Kidney (tissue), 14 donors: Measurements from ENCODE around the gene NFE2L2. TPM values are rescaled to one million over a fixed set of nuclear protein-coding genes. Genes with fewer than 3 reads are reported as not detected.

ENCODE experiments used
- DNase-seq, 5 donors: peaks; one replicate each; pipeline ENCODE4 v3.0.0-alpha.2; 2013 to 2020
- FAIRE-seq: peaks from 2 replicates; lab custom pipeline; 2012; peaks lifted over from hg19 to GRCh38; lab: Jason Lieb, UNC
- H3K27ac ChIP-seq, 2 donors: one replicate each; pipeline ENCODE4 v1.7.0; 2013; ENCODE audit warnings: low read depth in 2 of 2, low read length in 2 of 2, inconsistent platforms in 1 of 2
- H3K27me3 ChIP-seq: one replicate; pipeline ENCODE4 v1.7.1; 2013; ENCODE audit warnings: low read length, inconsistent platforms; ENCODE audit not compliant: control insufficient read depth, insufficient read depth
- H3K36me3 ChIP-seq, 3 donors: one replicate each; pipeline versions ENCODE4 v1.7.0 to v1.7.1; 2013; ENCODE audit warnings: low read length in 3 of 3, control low read depth in 1 of 3, inconsistent platforms in 1 of 3; ENCODE audit not compliant: insufficient read depth in 3 of 3, control insufficient read depth in 2 of 3
- H3K4me1 ChIP-seq, 3 donors: one replicate each; pipeline versions ENCODE4 v1.7.0 to v1.7.1; 2013; ENCODE audit warnings: low read length in 3 of 3, inconsistent platforms in 1 of 3, low read depth in 1 of 3; ENCODE audit not compliant: control insufficient read depth in 2 of 3, insufficient read depth in 2 of 3
- H3K4me3 ChIP-seq, 3 donors: one replicate each; pipeline versions ENCODE4 v1.7.0 to v1.8.1; 2013; ENCODE audit warnings: low read length in 3 of 3, control low read depth in 1 of 3, inconsistent platforms in 1 of 3
- H3K9ac ChIP-seq, 3 donors: one replicate each; pipeline versions ENCODE4 v1.7.0 to v1.7.1; 2013; ENCODE audit warnings: low read length in 3 of 3, control low read depth in 1 of 3, inconsistent platforms in 1 of 3
- H3K9me3 ChIP-seq, 3 donors: one replicate each; pipeline versions ENCODE4 v1.7.0 to v1.7.1; 2013; ENCODE audit warnings: low read length in 3 of 3, control low read depth in 1 of 3, inconsistent platforms in 1 of 3; ENCODE audit not compliant: control insufficient read depth in 2 of 3, insufficient read depth in 1 of 3
- intact Hi-C: fragments of 100-400 bp; cut with DNase I; formaldehyde crosslinking; loops from one replicate; pipeline ENCODE4 v1.11.1; 2022
- polyA plus RNA-seq: library from polyadenylated mRNA; stranded (reverse); fragments of 350-450 nt; fragmentation: Illumina TruSeq; extraction: RNeasy Lipid Tissue Mini Kit (QIAGEN cat#74804); gene quantifications from one replicate; pipeline ENCODE4 v1.2.3, GENCODE V29; 2014; ENCODE audit warnings: low read depth, low replicate concordance; ENCODE audit not compliant: insufficient read depth
- total RNA-seq: library from RNA; stranded (reverse); fragmentation: NEBNext Ultra II Directional; extraction: Animal tissue kit (Norgen Biotek cat#: 25700); gene quantifications from one replicate; pipeline ENCODE4 v1.2.1, GENCODE V29; 2021
- TF ChIP-seq, protein P1 (sequence below): IDR thresholded peaks from 3 replicates; pipeline ENCODE4 v1.5.1; 2012; ENCODE audit warnings: mild to moderate bottlenecking, moderate library complexity, borderline replicate concordance; ENCODE audit not compliant: insufficient read depth; ENCODE audit errors: extremely low read depth
- donor health status: control.
- donor health status: control.
- donor health status: control.
- donor health status: control.
- donor health status: control.
- donor health status: DM: yes; HTN: yes; CAD: no.
- donor health status: Normal renal cell carcinoma (clear cell type).

The NFE2L2 gene
- total and polyA plus RNA-seq, 2 donors from 2014 or later: 105 to 149 TPM

- Histone ChIP-seq H3K9ac (peak overlapping the region in 1 of 3 donors; percentile 8), H3K36me3 (no peaks in the 10 kb centered on the region), H3K9me3 (no peaks in the 10 kb centered on the region), H3K4me3 (peak overlapping the region in 1 of 3 donors; percentile 16), H3K4me1 (peaks cover 0 to 4% (median 4%) of the 10 kb centered on the region in 3 donors), H3K27ac (peak overlapping the region in 1 of 2 donors; percentile 60), H3K27me3 (no peaks in the 10 kb centered on the region)
- no peak for DNase-seq
- peak; percentile 13 for FAIRE-seq
- intact Hi-C loops: no loop called here
- TF ChIP-seq, protein P1, sequence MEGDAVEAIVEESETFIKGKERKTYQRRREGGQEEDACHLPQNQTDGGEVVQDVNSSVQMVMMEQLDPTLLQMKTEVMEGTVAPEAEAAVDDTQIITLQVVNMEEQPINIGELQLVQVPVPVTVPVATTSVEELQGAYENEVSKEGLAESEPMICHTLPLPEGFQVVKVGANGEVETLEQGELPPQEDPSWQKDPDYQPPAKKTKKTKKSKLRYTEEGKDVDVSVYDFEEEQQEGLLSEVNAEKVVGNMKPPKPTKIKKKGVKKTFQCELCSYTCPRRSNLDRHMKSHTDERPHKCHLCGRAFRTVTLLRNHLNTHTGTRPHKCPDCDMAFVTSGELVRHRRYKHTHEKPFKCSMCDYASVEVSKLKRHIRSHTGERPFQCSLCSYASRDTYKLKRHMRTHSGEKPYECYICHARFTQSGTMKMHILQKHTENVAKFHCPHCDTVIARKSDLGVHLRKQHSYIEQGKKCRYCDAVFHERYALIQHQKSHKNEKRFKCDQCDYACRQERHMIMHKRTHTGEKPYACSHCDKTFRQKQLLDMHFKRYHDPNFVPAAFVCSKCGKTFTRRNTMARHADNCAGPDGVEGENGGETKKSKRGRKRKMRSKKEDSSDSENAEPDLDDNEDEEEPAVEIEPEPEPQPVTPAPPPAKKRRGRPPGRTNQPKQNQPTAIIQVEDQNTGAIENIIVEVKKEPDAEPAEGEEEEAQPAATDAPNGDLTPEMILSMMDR: no peak
Measured at GRCh38 chr2:177275040-177275742, 10.7 kb upstream of the NFE2L2 start.

- peaks cover 0 to 4% (median 4%) of the 10 kb centered on the region in 3 donors for H3K4me1 ChIP-seq
- no peak overlapping the region for H3K9ac ChIP-seq
- TF ChIP-seq, protein P1: no peak
- DNase-seq (no peak), FAIRE-seq (no peak)
- intact Hi-C loops: no loop called here
- no peaks in the 10 kb centered on the region for H3K36me3 ChIP-seq
- H3K4me3 ChIP-seq: no peak overlapping the region
- peak overlapping the region in 1 of 2 donors; percentile 77 for H3K27ac ChIP-seq
- no peaks in the 10 kb centered on the region for H3K9me3 ChIP-seq
- no peaks in the 10 kb centered on the region for H3K27me3 ChIP-seq
Measured at GRCh38 chr2:177273408-177273807, 8.9 kb upstream of the NFE2L2 start.

DNA sequence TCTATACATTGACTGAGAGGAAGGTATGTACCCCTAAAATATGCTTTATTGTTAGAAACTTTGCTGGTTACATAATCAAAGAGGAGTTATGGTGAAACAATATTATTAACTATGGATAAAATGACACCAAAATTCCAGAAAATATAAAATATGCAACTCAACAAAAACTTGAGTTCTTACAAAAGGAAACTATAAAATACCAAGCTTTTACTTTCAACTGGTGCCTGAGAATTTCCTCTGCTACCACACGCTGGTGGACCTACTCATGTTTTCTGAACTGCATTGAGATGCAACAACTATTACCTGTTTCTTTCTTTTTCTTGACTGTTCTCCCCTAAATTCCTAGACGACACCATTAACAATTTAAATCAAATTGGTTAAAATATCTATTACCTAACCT is 8.2 kb upstream of the NFE2L2 start:
- Histone ChIP-seq H3K27ac (no peak overlapping the region), H3K36me3 (no peaks in the 10 kb centered on the region), H3K9ac (no peak overlapping the region), H3K27me3 (no peaks in the 10 kb centered on the region), H3K4me1 (peaks cover 0 to 5% (median 4%) of the 10 kb centered on the region in 3 donors), H3K9me3 (no peaks in the 10 kb centered on the region), H3K4me3 (no peak overlapping the region)
- FAIRE-seq (no peak), DNase-seq (no peak)
- intact Hi-C loops: no loop called here
- TF ChIP-seq, protein P1: no peak
